HG02884 (cell line): Measurements from ENCODE around the gene MAGEA9B.
A peak's percentile ranks its signal among the peaks of the same experiment; 100 is the strongest.
"Not testable (repeated sequence)": the region's sequence is repeated elsewhere in the genome, so short reads cannot be mapped to it uniquely, and the experiment has no call there.

Source experiments
- ATAC-seq: cut with Tn5 transposase; IDR thresholded peaks from one replicate; pipeline ENCODE4 v1.9.1; 2021; ENCODE audit warnings: mild to moderate bottlenecking, moderate library complexity; ENCODE audit not compliant: unreplicated experiment

MAGEA9B gene

GRCh38 chrX:149572743-149573142 is 14.5 kb downstream of the MAGEA9B start:
- ATAC-seq: no peak

DNA sequence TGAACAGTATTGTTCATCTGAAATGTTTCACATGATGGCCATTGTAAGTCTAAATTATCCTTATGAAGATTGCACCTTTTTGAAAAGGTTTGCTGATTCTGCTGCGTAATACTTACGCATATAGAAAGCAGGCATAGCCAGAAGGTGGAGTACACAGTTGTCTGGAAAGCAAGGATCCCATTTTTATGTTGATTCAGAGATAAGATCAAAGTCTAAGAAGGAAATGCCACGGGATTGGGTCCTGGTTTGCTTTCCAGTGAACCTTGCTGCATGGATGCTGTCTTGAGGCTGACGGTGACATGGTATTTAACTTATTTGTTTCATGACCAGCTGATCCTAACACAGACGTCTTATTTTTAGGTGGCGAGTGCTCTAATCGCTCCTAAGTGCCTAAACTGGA is 15.5 kb downstream of the MAGEA9B start:
- ATAC-seq: no peak

- no peak for ATAC-seq
Measured at GRCh38 chrX:149570668-149571067, 16.6 kb downstream of the MAGEA9B start.

DNA sequence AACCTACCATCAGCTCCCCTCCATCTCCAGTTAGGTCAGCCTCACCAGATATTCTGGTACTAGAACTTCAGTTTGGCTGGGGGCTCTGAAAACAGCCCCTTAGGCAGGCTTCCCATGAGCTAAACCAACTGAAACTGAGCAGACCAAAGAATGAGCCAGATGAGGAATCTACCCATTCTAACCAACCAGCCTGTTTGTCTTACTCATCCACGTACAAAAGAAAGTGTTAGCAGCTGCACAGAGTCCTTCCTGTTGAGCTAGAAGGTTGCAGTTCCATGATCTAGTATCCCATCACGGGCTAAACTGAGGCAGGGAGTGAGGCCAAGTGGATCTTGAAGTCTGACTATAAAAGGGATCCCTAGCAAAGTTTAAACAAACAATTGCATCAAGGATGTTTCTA is 17.5 kb downstream of the MAGEA9B start:
- no peak for ATAC-seq

GRCh38 chrX:149568701-149569296 is 18.5 kb downstream of the MAGEA9B start:
- no peak for ATAC-seq

GRCh38 chrX:149567621-149568417 is 19.4 kb downstream of the MAGEA9B start:
- no peak for ATAC-seq

- no peak for ATAC-seq
Measured at GRCh38 chrX:149563359-149563758, 23.9 kb downstream of the MAGEA9B start.

- ATAC-seq: not testable (repeated sequence)
Measured at GRCh38 chrX:149555251-149555650, 32.0 kb downstream of the MAGEA9B start.

DNA sequence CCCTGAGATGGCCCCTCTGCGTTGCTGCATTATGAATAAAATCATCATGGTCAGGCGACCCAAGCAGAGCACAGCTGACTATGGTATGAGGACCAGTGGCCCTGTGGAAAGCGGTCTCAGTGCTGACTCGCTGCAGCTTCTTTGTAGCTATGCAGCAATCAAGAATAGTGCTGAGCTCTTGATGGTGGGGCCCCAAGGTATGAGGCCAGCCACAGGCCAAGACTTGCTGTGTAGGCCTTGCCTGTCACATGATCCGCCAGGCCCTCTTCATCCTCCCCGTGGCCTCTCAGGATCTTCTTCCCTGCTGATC is 35.4 kb downstream of the MAGEA9B start:
- not testable (repeated sequence) for ATAC-seq

- peak; percentile 61 for ATAC-seq
Measured at GRCh38 chrX:149551245-149551938, 35.9 kb downstream of the MAGEA9B start.

DNA sequence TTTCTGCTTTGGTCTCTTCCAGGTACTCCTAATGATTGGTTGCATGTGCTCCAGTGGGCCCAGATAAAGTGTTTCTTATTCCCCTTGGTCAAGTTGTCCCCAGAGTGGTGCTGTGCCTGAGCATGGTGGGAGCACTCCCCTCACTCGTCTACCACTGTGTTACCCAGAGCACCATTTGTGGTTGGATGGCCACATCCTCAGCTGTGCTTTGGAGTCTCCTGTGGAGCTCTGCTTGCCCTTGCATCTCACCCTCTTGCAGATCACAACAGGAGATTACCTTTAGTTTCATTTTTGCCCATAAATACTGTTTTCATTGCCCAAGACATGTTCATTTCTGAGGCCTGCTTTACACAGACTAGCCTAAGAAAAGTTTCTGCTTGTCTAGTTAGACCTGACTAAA is 36.8 kb downstream of the MAGEA9B start:
- ATAC-seq: not testable (repeated sequence)

DNA sequence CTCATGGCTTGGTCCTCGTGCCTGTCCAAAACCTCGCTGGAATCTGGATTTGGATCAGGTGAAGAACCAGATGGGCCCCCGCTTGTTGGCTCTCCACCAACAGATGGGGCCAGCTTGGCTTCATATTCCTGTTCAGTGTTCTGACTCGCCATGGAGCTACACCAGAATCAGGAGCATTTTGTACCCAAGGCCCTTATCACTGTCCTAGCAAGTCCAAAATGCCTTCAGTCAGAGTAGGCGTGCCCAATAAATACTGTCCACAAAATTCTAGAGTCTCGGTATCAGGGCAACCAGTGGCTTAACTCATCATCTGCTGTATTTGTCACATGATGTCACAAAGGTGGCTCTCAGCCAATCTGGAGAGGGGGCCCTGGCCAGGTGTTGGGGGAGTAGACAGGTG is 37.6 kb downstream of the MAGEA9B start, which contains the start of gene HSFX3:
Gene HSFX3 (minus strand): TSS at position 224 of the 400 bp plus-strand sequence. CDS start 72 bp downstream, at position 152.
- ATAC-seq: not testable (repeated sequence)

GRCh38 chrX:149547782-149548181 is 39.5 kb downstream of the MAGEA9B start:
- ATAC-seq: not testable (repeated sequence)

DNA sequence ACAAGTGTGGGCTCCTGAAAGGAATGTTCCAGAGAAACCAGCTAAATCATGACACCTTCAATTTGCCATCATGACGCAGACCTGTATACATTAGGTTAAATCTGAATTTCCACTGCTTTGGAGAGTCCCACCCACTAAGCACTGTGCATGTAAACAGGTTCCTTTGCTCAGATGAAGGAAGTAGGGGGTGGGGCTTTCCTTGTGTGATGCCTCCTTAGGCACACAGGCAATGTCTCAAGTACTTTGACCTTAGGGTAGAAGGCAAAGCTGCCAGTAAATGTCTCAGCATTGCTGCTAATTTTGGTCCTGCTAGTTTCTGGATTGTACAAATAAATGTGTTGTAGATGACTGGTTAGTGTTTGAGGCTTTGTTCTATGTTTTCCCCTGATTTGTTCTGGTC is 40.3 kb downstream of the MAGEA9B start:
- not testable (repeated sequence) for ATAC-seq

- not testable (repeated sequence) for ATAC-seq
Measured at GRCh38 chrX:149545545-149546543, 41.4 kb downstream of the MAGEA9B start.

- ATAC-seq: no peak
Measured at GRCh38 chrX:149541521-149542047, 45.7 kb downstream of the MAGEA9B start.

- peak; percentile 80 for ATAC-seq
Measured at GRCh38 chrX:149540621-149541520, 46.4 kb downstream of the MAGEA9B start, which contains the start of gene EOLA1. Gene EOLA1 (plus strand): TSS chrX:149541012. CDS start chrX:149545631, 4,619 bp downstream.

DNA sequence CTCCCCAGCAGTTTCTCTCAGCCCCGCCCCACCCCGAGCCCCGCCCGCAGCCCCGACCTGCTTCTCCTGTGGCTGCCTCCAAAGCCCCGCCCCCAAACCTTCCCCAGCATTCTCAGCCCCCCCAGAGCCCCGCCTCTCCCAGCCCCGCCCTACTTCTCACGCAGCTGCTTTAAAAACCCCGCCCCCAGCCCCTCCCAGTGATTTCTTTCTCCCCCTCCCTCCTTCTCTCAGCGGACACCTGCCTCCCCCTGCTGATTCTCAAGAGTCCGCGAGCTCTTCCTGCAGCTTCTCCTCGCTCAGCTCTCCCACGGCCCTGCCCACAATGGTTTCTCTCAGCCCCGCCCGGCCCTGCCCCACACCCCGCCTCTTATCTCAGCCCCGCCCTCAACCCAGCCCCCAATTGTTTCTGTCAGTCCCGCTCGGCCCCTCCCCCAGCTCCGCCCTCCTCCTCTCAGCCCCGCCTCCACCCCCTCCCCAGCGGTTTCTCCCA is 47.1 kb downstream of the MAGEA9B start:
- ATAC-seq: peak; percentile 12
